Activated CD8-positive, alpha-beta memory T cell treated with anti-CD3 and anti-CD28 coated beads, Interleukin-2, amount 50 U/mL, for 48 hours (primary cell): ENCODE measurements around the gene GPX1.
"Not testable (repeated sequence)": the region's sequence is repeated elsewhere in the genome, so short reads cannot be mapped to it uniquely, and the experiment has no call there.

Experiments used
- DNase-seq: peaks from one replicate; pipeline ENCODE4 v3.0.0-alpha.2; 2020

The GPX1 gene

DNA sequence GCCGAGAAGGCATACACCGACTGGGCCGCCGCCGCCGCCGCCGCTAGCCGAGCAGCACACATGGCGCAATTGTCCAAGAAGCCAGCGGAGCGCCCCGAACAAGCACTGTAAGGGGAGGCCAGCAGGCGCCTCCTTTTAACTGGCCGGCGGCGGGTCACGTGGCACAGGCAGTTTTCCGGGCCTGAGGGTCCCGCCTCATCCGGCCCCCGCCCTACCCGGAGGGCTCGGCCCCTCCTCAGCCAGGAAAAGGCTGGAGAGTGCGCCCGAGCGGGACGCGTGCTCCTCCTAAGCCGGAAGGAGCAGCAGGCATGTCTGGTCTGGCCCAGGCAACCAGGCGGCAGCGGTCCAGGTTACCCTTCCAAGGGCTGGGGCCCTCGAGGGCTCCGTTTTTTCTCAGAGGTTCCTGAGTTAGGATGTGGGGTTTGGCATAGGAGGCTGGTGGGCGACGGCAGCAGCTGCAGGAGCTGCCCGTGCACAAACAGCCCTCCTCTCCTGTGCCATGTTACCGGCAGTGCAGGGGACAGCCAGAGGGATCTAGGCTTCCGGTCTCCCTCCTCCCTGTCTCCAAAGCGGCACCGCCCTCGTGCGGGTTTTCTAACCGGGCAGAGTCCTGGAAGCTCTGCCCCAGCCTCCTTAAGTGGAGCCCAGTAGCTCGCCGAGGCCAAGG is at the start of gene GPX1:
GPX1 (minus strand) TSS at position 137 of the 667 bp plus-strand sequence; CDS start at position 62, 75 bp downstream.
- DNase-seq, result peak; percentile 93

- no peak for DNase-seq
Measured at GRCh38 chr3:49406571-49407565, 48.7 kb upstream of the GPX1 start.

DNA sequence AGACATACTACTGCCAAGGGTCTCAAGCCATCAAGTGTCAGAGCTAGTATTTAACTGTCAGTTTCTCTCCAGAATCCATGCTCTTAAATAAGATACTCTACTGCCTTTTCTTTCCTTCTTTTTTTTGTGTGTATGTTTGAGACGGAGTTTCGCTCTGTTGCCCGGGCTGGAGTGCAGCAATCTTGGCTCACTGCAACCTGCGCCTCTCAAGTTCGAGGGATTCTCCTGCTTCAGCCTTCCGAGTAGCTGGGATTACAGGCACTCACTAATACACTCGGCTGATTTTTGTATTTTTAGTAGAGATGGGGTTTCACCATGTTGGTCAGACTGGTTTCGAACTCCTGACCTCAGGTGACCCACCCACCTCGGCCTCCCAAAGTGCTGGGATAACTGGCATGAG is 47.4 kb upstream of the GPX1 start:
- not testable (repeated sequence) for DNase-seq

DNA sequence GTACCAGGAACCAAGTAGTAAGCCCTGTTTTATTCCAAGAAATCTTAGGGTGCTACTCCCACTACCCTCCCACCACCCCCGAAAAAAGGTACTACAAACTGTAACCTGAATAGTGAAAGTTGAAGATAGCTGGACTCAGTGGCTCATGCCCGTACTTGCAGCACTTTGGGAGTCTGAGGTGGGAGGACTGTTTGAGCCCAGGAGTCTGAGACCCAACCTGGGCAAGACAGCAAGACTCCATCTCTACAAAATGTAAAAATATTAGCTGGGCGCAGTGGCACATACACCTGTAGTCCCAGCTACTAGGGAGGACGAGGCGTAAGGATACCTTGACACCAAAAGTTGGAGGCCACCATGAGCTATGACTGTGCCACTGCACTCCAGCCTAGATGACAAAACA is 45.7 kb upstream of the GPX1 start:
- DNase-seq, result no peak

GRCh38 chr3:49401766-49402165 is 43.6 kb upstream of the GPX1 start:
- no peak for DNase-seq

DNA sequence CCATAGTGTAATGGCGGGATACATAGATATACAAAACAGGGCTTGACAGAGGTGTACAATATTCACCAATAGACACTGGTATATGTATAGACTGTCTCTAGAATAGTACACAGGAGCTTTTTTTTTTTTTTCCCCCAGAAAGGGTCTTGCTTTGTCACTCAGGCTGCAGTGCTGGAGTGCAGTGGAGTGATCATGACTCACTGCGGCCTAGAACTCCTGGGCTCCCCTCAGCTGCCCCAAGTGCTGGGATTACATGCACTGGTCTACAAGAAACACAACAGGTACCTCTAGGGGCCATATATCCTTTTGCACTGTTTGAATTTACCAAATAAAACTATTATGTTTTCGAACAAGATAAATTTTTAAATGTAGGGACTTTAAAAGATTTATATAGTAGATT is 41.3 kb upstream of the GPX1 start:
- no peak for DNase-seq

GRCh38 chr3:49397470-49397869 is 39.3 kb upstream of the GPX1 start:
- no peak for DNase-seq

DNA sequence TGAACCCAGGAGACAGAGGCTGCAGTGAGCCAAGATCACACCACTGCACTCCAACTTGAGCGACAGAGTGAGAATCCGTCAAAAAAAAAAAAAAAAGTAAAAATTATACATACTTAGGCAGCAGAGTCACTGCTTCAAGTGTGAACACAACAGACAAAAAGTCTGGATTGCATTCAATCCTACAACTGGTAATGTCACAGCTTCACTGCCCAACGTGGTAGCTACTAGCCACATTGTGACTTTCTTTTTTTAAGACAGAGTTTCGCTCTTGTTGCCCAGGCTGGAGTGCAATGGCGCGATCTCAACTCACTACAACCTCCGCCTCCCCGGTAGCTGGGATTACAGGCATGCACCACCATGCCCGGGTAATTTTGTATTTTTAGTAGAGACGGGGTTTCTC is 33.2 kb upstream of the GPX1 start:
- not testable (repeated sequence) for DNase-seq

DNA sequence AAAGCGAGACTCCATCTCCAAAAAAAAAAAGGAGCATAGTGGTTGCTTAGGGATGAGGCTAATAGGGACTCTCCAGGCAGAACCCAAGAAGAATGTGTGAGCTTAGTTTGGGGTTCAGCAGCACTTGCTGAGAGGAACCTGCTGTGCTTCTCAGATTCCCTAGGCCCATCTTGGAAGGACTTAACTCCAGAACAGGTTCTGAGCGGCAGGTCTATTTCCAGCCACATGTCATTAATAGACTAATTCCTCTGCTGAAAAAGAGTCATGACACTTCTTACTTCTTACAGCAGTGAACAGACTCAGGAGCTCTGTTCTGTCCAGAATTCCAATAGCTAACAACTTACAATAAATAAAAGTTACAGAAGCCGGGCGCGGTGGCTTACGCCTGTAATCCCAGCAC is 31.1 kb upstream of the GPX1 start:
- no peak for DNase-seq

DNA sequence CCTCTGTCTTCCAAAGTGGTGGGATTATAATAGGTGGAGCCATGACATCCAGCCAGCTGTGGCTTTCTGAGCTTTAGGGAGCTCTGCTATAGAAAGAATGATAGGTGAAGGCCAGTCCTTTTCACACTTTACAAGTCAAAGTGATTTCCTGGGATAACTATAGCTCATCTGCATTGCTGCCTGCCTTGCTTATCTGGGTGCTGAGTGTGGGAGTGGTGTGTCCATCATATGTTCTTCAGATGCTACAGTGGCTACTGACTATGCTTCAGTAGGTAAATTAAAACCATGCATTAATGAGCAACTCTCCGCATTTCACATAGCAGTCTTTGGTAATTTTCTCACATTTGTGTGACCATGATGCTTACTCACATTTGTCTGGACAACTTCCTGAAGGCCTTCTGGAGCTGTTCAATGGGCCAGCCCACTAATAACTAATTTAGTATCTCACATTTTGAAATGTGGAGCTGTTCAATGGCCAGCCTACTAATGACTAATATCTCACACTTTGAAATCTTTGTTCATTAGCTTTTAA is 30.2 kb upstream of the GPX1 start:
- no peak for DNase-seq

- no peak for DNase-seq
Measured at GRCh38 chr3:49387721-49388120, 29.6 kb upstream of the GPX1 start.

- DNase-seq, result no peak
Measured at GRCh38 chr3:49386056-49386756, 28.1 kb upstream of the GPX1 start.

- DNase-seq, result no peak
Measured at GRCh38 chr3:49385617-49386016, 27.5 kb upstream of the GPX1 start.

DNA sequence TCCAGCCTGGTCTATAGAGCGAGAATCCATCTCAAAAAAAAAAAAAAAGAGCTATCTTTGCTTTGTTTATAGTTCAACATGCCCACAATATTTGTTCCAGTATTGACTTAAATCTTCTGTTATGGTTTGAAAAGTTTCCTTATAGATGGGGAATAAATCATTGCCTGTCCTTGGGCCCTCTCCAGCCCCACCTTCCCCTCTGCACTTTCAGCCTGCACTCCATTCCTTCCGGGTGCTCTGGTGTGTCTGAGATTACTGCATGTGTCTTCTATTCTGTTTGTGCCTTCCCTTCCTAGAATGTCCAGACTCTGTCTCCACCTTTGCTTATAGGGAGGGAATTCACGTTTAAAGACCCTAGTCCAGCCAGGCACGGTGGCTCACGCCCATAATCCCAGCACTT is 25.2 kb upstream of the GPX1 start:
- DNase-seq, result no peak

DNA sequence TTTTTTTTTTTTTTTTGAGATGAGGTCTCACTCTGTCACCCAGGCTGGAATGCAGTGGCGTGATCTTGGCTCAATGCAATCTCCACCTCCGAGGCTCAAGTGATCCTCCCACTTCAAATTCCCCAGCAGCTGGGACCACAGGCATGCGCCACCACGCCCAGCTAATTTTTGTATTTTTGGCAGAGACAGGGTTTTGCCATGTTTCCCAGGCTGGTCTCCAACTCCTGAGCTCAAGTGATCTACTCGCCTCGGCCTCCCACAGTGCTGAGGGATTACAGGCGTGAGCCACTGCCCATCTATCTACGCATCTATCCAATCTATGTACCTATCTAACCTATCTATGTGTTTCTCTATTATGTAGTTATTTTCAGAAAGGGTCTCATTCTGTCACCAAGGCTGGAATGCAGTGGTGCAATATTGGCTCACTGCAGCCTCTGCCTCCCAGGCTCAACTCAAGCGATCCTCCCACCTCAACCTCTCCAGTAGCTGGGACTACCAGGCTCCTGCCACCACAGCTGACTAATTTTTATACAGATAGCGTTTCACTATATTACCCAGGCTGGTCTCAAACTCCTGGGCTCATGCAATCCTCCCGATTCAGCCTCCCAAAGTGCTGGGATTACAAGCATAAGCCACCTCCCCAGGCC is 20.2 kb upstream of the GPX1 start:
- no peak for DNase-seq

GRCh38 chr3:49377483-49377882 is 19.3 kb upstream of the GPX1 start:
- DNase-seq, result peak; percentile 71

DNA sequence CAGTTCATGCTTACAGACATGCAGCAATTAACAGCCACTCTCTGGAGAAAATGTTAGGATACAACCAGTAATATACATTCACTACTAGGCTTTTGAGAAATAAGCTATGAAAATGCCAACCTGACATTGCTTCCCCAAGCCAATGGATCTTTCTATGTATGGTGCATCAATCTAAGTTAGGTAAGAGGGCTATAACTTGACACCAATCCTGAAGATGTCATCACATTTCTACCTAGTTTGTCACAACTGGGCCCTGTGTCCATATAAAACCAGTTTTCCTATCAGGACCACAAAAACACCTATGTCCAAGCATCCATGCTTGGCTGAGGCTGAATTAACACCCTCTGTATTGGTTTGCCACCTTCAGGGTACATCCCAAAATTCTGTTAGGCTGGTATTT is 13.8 kb upstream of the GPX1 start:
- DNase-seq, result no peak

- DNase-seq, result no peak
Measured at GRCh38 chr3:49370585-49371290, 12.6 kb upstream of the GPX1 start.

DNA sequence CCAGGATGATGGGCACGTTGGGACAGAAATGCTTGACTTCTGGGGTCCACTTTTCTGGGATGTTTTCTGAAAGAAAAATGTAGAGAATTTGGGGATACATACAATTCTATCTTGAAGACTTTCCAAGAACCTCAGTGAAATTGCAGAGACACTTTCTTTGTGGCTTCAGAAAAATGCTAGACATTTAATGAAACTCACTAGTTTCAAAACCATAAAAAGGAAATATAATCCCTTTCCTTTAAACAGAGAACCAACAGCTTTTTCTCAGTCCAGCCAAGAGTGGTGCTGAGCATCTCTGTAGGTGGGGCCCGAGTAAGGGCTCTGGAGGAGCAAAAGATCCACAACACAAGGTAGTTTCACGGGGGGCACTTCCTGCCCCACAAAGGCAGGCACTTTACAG is 4.4 kb upstream of the GPX1 start:
- no peak for DNase-seq

DNA sequence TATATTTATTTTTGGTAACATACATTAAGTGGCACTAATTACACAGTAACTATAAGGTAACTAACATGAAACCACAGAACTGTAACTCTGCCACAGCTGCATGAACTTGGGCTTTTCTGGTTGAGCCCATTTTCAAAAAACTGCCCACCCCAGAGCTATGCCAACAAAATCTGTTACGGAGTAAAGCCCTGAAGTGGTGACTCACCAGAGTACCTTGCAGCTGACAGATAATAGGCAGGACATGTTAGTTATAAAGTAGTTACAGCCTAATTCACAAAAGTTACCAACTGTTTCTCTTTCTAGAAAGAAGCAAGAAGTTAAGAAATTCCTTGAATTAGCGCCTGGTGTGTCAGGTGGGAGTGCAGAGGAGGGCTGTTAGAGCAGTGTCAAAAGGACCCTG is 1.5 kb upstream of the GPX1 start:
- DNase-seq, result no peak

GRCh38 chr3:49358884-49359225 is 702 bp upstream of the GPX1 start:
- no peak for DNase-seq
